AG04449 (cell line): ENCODE results near the gene ARL2.

ENCODE experiments used
- CTCF ChIA-PET: fragments of 350-600 bp; formaldehyde crosslinking; extraction: SDS; loops from one replicate; lab custom pipeline; 2021; ENCODE audit warnings: antibody characterized with exemption; lab: Yijun Ruan, JAX
- POLR2A ChIA-PET: fragments of 400-600, 350-600 bp; formaldehyde crosslinking; extraction: SDS; loops from one replicate; lab custom pipeline; 2020; ENCODE audit warnings: antibody characterized with exemption, inconsistent platforms; lab: Yijun Ruan, JAX
- DNase-seq: peaks from one replicate; pipeline ENCODE4 v3.0.0-alpha.2; 2010; ENCODE audit warnings: low read depth, low spot score
- H3K4me3 ChIP-seq: 2 replicates; pipeline ENCODE4 v1.5.1; 2011; ENCODE audit warnings: low read depth, mild to moderate bottlenecking, control low read depth, low read length
- CTCF ChIP-seq: IDR thresholded peaks from one replicate; pipeline ENCODE4 v1.5.1; 2011; ENCODE audit warnings: mild to moderate bottlenecking, moderate library complexity, low read length, control low read depth, inconsistent platforms; ENCODE audit not compliant: insufficient read depth; ENCODE audit errors: missing control alignments

The ARL2 gene

GRCh38 chr11:65047581-65048422, 33.8 kb downstream of the ARL2 start:
- peak overlapping the region; percentile 44 for H3K4me3 ChIP-seq
- TF ChIP-seq CTCF, result no peak
- ChIA-PET POLR2A (no interaction called here), CTCF (interaction anchor here (1.8 kb wide), 1 partner anchor 33 kb away, joined by 5 read pairs; the partner anchor contains the start of gene ARL2)
- DNase-seq, result no peak

DNA sequence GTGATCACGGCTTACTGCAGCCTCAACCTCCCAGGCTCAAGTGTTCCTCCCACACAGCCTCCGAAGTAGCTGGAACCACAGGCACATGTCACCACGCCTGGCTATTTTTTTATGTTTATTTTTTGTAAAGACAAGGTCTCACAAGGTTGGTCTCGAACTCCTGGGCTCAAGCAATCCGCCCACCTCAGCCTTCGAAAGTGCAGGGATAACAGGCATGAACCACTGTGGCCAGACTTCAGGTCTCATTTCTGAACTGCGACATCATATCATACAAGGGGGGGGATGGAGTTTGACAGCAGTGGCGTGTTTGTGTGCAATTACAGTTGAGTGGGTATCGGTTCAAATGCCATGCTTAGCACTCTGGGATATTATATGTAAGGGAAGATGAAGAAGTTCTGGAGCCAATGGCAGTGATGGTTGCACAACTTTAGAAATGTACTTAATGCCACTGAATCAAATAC, 37.5 kb downstream of the ARL2 start:
- no peak overlapping the region for H3K4me3 ChIP-seq
- POLR2A ChIA-PET, result no interaction called here
- no peak for DNase-seq
- TF ChIP-seq CTCF, result no peak
- CTCF ChIA-PET, result no interaction called here

DNA sequence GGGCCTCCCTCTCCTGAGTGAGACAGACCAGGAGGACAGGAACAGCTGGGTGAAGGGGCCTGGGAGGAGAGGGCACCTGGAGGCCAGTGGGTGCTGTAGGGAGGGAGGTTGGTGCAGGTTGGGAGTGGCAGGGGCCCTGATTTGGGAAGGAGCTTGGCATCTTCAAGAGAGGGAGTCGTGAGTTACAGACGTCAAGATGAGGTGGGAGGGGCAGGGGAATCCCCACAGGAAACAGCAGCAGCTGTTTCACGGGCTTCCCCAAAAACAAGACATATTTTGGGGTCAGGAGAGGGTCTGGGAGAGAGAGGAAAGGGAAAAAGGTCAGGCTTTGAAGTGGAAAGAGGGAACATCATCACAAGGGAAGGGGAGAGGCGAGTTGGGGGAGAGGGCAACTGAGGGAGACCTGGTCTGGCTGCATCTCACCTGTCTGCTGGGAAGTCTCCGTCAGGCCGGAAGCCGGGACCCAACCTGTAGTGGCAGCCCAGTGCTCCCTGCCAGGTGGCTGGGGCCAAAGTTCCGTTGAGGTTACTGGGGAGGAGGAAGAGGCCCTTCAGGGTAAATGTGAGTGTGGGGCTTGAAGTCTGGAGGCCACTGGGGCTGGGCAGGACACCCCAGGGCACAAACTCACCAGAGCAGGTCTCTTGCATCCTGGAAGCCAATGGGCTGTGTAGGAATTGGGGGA, 40.0 kb downstream of the ARL2 start:
- DNase-seq, result no peak
- ChIA-PET CTCF (no interaction called here), POLR2A (interaction anchor here (0.9 kb wide), 1 partner anchor 31 kb away, joined by 3 read pairs; no protein-coding TSS in a partner anchor)
- TF ChIP-seq CTCF, result no peak
- H3K4me3 ChIP-seq, result no peak overlapping the region

DNA sequence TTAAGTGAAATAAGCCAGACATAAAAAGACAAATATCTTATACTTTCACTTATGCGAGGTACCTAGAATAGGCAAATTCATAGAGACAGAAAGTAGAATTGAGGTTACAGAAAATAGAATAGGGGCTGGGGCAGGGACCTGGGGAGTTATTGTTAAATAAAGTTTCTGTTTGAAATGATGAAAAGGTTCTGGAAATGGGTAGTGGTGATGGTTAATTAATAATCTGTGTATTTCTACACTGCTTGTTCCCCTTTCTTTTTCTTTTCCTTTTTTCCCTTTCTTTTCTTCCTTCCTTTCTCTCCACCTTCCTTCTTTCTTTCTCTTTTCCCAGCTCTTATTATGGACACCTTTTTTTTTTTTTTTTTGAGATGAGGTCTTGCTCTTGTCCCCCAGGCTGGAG, 41.6 kb downstream of the ARL2 start:
- no peak for TF ChIP-seq CTCF
- no peak for DNase-seq
- no peak overlapping the region for H3K4me3 ChIP-seq
- POLR2A ChIA-PET, result no interaction called here
- CTCF ChIA-PET, result interaction anchor here (1.1 kb wide), 1 partner anchor 23 kb away, joined by 5 read pairs; no protein-coding TSS in a partner anchor

- no peak for DNase-seq
- H3K4me3 ChIP-seq, result no peak overlapping the region
- ChIA-PET POLR2A (no interaction called here), CTCF (interaction anchor here (1.5 kb wide), 2 partner anchors 8 to 43 kb away, joined by 4 to 5 read pairs; partner anchors contain the start of gene ARL2)
- no peak for TF ChIP-seq CTCF
Observed at GRCh38 chr11:65056999-65057398, 43.0 kb downstream of the ARL2 start.

DNA sequence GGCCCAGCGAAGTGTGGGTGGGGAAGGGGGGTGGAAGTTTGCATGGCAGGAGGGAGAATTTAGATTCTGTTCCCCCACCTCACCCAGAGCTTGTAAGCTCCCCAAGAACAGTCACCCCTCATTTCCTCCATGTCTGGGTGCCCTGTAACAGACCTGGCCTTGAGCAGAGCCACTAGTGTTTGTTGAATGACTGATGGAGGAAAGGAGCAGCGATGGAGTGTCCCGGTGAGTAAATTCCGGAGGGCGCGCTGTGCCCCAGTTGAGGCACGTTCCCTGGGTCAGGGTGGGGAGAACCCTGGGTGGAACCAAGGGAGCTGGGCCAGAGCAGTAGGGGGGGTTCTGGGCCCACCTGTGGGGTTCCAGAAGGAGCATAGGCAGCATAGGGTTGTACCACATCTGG, 43.6 kb downstream of the ARL2 start:
- CTCF ChIA-PET, result interaction anchor here (1.5 kb wide), 2 partner anchors 9 to 43 kb away, joined by 4 to 5 read pairs; partner anchors contain the start of gene ARL2
- no peak overlapping the region for H3K4me3 ChIP-seq
- no peak for TF ChIP-seq CTCF
- no peak for DNase-seq
- POLR2A ChIA-PET, result no interaction called here
